Skin of body (tissue), 2 donors: ENCODE data around the gene PRKN. TPM values are rescaled to one million over a fixed set of nuclear protein-coding genes. Genes with fewer than 3 reads are reported as not detected.

ENCODE experiments used
- DNase-seq: peaks from one replicate; lab custom pipeline; 2025; lab: John Stamatoyannopoulos, UW
- total RNA-seq: library from RNA; depleted of rRNA; stranded (reverse); fragments of >200 nt; gene quantifications from one replicate; pipeline ENCODE4 v1.2.3, GENCODE V29; 2014

The PRKN gene
- 5.2 TPM for total RNA-seq

GRCh38 chr6:162727322-162728182 is at the start of gene PRKN, which contains the start of gene PACRG:
Gene PRKN, minus strand, starts transcription at chr6:162727766.
Gene PACRG, plus strand, starts transcription at chr6:162727974.
- DNase-seq, result peak; percentile 96

GRCh38 chr6:162777091-162777490 is 49.5 kb upstream of the PRKN start:
- DNase-seq, result no peak

- DNase-seq, result no peak
Measured at GRCh38 chr6:162773996-162774395, 46.4 kb upstream of the PRKN start.

- no peak for DNase-seq
Measured at GRCh38 chr6:162772466-162772865, 44.9 kb upstream of the PRKN start.

DNA sequence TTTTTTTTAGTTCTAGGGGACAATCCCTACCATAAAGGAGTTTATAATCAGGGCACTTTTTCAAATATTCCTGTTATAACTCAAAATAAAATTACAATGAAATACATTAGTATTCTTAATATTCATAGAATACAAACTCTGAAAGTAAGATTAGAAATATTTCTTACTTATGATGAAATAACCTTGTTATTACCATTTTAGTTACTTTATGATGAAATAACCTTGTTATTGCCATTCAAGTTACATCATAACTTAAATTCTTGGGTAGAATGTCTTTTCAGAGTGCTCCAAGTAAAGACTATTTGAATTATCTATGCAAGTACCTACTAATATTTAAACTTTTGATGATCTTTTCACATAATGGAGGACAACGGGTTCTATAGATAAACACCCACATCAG is 43.4 kb upstream of the PRKN start:
- DNase-seq, result no peak

- DNase-seq, result no peak
Measured at GRCh38 chr6:162770136-162770535, 42.6 kb upstream of the PRKN start.

DNA sequence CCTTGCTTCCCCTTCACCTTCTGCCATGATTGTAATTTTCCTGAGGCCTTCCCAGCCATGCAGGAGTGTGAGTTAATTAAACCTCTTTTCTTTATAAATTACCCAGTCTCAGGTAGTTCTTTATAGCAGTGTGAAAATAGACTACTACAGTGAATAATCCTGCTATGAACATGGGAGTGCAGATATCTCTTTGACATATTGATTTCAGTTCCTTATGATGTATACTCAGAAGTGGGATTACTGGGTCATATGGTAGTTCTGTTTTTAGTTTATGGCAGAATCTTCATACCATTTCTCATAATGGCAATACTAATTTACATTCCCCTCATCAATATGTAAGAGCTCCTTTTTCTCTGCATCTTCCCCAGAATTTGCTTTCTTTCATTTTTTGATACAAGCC is 26.2 kb upstream of the PRKN start:
- DNase-seq, result no peak

GRCh38 chr6:162751211-162751859 is 23.8 kb upstream of the PRKN start:
- DNase-seq, result no peak

GRCh38 chr6:162750776-162751175 is 23.2 kb upstream of the PRKN start:
- DNase-seq, result no peak

GRCh38 chr6:162736961-162737360 is 9.4 kb upstream of the PRKN start:
- DNase-seq, result no peak

GRCh38 chr6:162733489-162733888 is 5.9 kb upstream of the PRKN start:
- DNase-seq, result no peak

DNA sequence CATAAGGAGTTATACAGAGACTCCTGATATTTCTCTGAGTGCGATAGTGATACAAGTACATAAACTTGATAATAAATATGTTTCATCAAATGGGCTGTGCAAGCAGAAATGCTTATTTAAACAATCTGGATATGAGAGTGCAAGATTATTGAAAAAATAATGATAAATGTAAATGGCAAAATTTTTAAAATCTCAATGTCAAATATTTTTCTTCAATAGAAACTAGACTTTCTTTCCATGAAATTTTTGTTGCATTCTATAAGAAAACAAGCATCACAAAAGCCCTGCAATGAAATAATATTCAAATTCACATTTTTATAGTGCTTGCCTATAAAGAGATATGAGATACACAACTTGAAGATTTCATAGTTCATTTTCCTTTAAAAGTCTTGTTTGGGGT is 2.9 kb upstream of the PRKN start:
- DNase-seq, result no peak

GRCh38 chr6:162728706-162729105 is 1.1 kb upstream of the PRKN start:
- no peak for DNase-seq

DNA sequence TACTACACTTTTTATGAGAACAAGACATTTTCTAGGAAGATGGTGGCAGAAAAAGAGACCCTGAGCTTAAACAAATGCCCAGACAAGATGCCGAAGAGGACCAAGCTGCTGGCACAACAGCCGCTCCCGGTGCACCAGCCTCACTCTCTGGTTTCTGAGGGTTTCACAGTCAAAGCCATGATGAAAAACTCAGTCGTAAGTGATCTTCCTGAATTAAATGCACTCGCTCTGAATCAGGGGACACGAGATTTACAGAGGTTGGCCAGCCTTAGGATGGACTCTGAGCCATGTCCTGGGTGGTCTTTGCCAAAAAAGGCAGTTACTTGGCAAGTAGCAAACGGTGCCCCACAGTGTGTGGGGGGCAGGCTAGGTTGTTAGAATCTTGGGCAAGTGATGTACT is 631 bp upstream of the PRKN start:
- no peak for DNase-seq

DNA sequence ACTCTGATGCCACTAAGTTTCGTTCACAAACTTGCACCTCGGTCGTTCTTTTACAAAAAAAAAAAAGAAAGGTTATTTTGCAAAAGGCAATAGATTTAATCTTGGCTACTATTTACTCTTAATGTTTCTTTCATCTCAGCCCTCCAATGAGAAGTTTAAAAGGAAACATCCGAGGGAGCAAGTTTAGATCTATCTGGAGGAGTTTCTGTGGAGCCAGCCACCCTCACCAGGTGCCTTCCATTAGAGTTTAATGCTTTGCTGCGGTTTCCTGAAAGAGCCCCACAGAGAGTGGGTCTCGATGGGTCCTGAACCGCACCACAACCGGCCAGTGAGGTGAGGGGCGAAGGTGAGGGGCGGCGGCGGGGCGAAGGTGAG is 632 bp downstream of the PRKN start:
- no peak for DNase-seq

- no peak for DNase-seq
Measured at GRCh38 chr6:162722633-162723032, 4.9 kb downstream of the PRKN start.

GRCh38 chr6:162722226-162722625 is 5.3 kb downstream of the PRKN start:
- no peak for DNase-seq

DNA sequence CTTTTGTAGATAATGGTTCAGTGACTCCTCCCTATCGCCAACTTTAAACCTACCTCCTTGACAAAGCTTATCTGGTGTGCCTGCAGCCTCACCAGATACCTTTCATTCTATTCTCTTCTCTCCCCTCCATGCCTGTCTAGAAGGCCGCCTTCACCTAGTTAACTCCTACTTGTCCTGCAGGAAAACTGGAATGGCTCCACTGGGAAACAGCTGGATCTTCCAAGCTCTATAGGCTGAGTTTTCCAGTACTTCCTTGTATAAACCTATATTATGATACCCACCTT is 6.2 kb downstream of the PRKN start:
- DNase-seq, result no peak

DNA sequence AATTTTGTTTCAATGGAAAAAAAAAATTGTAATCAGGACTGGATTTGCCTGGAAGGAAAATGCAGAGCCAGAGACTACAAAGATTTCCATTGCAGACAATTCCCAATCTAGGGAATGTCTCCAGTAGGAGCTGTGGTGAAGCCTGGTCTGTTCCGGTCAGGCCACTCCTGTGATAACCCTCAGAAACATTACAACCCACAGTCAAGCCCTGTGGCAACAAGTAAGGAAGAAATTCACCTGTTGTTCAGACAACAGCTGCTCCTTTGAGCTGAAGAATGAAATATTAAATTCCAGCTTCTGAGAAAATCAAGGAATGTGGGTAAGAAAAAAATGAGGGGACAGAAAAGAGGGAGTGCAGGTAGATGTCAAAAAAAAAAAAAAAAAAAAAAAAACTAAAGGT is 8.0 kb downstream of the PRKN start:
- no peak for DNase-seq

DNA sequence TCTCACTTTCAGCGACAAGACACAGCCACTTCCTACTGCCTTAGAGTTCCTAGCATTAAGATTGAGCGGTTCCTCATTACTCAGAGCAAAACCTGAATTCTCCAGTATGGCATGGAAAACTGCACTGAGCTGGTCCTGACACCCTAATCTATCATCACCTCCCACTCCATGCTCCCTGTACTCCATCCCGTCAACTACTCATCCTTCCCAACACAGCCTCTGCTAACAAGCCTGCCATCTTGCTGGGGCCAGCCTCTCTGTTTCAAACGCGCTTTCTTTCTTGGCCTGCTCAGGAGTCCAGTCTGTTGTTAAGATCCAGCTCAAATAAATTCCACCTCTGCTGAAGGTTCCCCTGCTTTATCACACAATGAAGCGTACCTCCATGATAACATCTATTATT is 12.0 kb downstream of the PRKN start:
- no peak for DNase-seq

DNA sequence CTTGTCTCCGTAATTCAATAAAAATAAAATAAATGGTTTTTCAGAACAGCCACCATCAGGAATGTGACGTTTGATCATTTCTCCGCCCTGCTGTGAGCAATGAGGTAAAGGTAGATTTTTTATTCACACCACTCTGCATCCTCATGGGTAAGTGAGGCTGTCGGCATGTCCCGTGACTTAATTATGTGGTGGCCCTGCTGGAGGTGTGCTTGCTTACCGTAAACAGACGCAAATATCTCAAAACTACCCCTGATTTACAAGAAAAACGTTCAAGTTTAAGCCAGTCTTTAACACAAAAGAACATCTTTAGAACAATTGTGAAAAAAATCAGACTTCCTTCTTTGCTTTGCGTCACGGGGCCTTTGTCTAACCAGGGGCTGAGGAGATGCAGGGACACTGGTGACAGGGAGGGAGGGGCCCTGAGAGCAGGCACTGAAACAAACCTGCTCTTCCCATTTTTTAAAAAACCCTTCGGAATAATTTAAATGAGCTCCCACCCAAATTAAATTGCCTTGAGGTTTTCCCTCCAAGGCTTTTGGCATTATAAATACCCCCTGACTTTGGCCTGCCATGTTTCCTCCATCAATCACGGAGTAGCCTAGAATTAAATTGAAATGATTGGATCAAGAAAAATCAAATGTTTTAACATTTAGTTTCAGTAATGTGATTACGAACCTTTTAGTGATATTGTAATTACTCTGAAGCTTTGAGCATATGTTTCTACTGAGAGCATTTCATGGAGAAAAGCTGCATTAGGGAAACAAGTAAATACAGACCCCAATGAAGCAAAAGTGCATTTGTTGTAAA is 13.4 kb downstream of the PRKN start:
- no peak for DNase-seq

DNA sequence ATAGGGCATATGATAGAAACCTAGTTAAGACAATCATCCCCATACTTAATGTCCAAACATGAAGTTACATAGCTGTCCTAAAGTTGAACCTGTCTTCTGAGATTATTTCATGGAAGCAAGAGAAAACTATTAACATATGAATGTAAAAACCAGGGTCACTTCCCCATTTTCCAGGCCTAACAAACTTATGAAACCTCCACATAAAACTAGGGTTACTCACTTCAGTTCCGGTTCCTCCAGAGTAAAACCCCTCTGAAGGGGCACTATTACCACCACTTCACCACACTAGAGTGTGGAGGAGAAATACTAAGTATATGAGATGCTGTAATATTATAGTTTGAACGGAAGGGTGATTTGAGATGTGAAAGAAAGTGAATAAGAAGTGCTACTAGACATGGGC is 14.9 kb downstream of the PRKN start:
- no peak for DNase-seq
